Measurements from ENCODE around the gene CNTNAP4.

The CNTNAP4 gene

GRCh38 chr16:76385601-76386230 is 108.5 kb downstream of the CNTNAP4 start:
- no peak for ATAC-seq
- TF ChIP-seq ZFP30 (CRISPR knock-in tag; IDR thresholded peaks at IDR 0.05) (no peak), ZNF8 (CRISPR knock-in tag; IDR thresholded peaks at IDR 0.05) (no peak), ESRRG (CRISPR knock-in tag; IDR thresholded peaks at IDR 0.05) (no peak), ARNTL (CRISPR knock-in tag; IDR thresholded peaks at IDR 0.05; ENCODE audit: borderline replicate concordance, low read depth) (no peak), ZC3H10 (CRISPR knock-in tag; IDR thresholded peaks at IDR 0.05) (no peak), RARB (CRISPR knock-in tag; IDR thresholded peaks at IDR 0.05) (no peak), CSDC2 (CRISPR knock-in tag; IDR thresholded peaks at IDR 0.05) (no peak), SNAI2 (CRISPR knock-in tag; IDR thresholded peaks at IDR 0.05) (no peak)
- TF ChIP-seq, protein P1, sequence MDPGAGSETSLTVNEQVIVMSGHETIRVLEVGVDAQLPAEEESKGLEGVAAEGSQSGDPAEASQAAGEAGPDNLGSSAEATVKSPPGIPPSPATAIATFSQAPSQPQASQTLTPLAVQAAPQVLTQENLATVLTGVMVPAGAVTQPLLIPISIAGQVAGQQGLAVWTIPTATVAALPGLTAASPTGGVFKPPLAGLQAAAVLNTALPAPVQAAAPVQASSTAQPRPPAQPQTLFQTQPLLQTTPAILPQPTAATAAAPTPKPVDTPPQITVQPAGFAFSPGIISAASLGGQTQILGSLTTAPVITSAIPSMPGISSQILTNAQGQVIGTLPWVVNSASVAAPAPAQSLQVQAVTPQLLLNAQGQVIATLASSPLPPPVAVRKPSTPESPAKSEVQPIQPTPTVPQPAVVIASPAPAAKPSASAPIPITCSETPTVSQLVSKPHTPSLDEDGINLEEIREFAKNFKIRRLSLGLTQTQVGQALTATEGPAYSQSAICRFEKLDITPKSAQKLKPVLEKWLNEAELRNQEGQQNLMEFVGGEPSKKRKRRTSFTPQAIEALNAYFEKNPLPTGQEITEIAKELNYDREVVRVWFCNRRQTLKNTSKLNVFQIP (CRISPR knock-in tag; IDR thresholded peaks at IDR 0.05; ENCODE audit: borderline replicate concordance, low read depth), result no peak

DNA sequence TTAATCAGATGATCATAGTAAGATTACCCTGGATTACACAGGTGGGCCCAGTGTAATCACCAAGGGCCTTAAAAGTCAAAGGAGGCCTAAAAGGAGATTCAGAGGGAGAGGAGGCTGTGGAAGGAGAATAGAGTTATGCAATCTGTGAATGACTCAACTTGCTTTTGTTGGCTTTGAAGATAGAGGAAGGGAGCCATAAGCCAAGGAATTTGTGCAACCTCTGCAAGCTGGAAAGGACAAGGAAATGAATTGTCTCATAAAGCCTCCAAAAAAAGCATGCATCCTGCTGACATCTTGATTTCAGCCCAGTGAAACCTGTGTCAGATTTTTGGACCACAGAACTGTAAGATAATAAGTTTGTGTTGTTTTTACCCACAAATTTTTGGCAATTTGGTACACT is 109.6 kb downstream of the CNTNAP4 start:
- ATAC-seq, result no peak
- TF ChIP-seq, protein P2, sequence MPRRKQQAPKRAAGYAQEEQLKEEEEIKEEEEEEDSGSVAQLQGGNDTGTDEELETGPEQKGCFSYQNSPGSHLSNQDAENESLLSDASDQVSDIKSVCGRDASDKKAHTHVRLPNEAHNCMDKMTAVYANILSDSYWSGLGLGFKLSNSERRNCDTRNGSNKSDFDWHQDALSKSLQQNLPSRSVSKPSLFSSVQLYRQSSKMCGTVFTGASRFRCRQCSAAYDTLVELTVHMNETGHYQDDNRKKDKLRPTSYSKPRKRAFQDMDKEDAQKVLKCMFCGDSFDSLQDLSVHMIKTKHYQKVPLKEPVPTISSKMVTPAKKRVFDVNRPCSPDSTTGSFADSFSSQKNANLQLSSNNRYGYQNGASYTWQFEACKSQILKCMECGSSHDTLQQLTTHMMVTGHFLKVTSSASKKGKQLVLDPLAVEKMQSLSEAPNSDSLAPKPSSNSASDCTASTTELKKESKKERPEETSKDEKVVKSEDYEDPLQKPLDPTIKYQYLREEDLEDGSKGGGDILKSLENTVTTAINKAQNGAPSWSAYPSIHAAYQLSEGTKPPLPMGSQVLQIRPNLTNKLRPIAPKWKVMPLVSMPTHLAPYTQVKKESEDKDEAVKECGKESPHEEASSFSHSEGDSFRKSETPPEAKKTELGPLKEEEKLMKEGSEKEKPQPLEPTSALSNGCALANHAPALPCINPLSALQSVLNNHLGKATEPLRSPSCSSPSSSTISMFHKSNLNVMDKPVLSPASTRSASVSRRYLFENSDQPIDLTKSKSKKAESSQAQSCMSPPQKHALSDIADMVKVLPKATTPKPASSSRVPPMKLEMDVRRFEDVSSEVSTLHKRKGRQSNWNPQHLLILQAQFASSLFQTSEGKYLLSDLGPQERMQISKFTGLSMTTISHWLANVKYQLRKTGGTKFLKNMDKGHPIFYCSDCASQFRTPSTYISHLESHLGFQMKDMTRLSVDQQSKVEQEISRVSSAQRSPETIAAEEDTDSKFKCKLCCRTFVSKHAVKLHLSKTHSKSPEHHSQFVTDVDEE (CRISPR knock-in tag; IDR thresholded peaks at IDR 0.05), result no peak
- TF ChIP-seq PPARA (CRISPR knock-in tag; IDR thresholded peaks at IDR 0.05; ENCODE audit: borderline replicate concordance), result no peak
- TF ChIP-seq TCF4 (CRISPR knock-in tag; IDR thresholded peaks at IDR 0.05; ENCODE audit: borderline replicate concordance), result no peak
- no peak for TF ChIP-seq ARNTL (CRISPR knock-in tag; IDR thresholded peaks at IDR 0.05; ENCODE audit: borderline replicate concordance, low read depth)
- no peak for TF ChIP-seq ISL1 (CRISPR knock-in tag; IDR thresholded peaks at IDR 0.05)
- TF ChIP-seq RARB (CRISPR knock-in tag; IDR thresholded peaks at IDR 0.05), result no peak
- TF ChIP-seq TOX (CRISPR knock-in tag; IDR thresholded peaks at IDR 0.05; ENCODE audit: borderline replicate concordance), result no peak
- TF ChIP-seq ZNF8 (CRISPR knock-in tag; IDR thresholded peaks at IDR 0.05), result no peak

DNA sequence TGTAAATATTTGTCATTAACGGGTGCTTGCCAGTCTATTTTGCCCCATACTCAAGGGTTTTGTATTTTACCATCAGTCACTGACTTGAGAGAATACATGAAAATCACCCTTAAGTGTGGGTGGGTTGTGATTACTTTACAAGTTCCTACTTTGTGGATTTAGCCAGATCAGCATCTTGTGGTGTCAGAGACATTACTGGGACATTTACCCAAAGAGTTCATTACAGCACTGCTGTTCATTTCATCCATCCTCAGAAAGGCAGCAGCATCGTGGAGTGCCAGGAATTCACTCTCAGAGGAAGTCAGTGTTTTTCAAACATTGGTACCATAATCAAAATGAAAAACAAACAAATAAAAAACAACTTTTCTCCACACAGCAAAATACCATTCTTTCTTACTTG is 110.8 kb downstream of the CNTNAP4 start:
- TF ChIP-seq OSR1 (CRISPR knock-in tag; IDR thresholded peaks at IDR 0.05), result no peak
- TF ChIP-seq ZNF8 (CRISPR knock-in tag; IDR thresholded peaks at IDR 0.05), result no peak
- no peak for TF ChIP-seq RARB (CRISPR knock-in tag; IDR thresholded peaks at IDR 0.05)

GRCh38 chr16:76389126-76389525 is 111.9 kb downstream of the CNTNAP4 start:
- ATAC-seq, result no peak
- TF ChIP-seq ARNTL (CRISPR knock-in tag; IDR thresholded peaks at IDR 0.05; ENCODE audit: borderline replicate concordance, low read depth), result no peak
- peak; percentile 86 for TF ChIP-seq ISL1 (CRISPR knock-in tag; IDR thresholded peaks at IDR 0.05)
- TF ChIP-seq, protein P2 (CRISPR knock-in tag; IDR thresholded peaks at IDR 0.05), result 0 out of 2 replicates have a peak, but pooled peaks have one; percentile 18
- TF ChIP-seq, protein P3, sequence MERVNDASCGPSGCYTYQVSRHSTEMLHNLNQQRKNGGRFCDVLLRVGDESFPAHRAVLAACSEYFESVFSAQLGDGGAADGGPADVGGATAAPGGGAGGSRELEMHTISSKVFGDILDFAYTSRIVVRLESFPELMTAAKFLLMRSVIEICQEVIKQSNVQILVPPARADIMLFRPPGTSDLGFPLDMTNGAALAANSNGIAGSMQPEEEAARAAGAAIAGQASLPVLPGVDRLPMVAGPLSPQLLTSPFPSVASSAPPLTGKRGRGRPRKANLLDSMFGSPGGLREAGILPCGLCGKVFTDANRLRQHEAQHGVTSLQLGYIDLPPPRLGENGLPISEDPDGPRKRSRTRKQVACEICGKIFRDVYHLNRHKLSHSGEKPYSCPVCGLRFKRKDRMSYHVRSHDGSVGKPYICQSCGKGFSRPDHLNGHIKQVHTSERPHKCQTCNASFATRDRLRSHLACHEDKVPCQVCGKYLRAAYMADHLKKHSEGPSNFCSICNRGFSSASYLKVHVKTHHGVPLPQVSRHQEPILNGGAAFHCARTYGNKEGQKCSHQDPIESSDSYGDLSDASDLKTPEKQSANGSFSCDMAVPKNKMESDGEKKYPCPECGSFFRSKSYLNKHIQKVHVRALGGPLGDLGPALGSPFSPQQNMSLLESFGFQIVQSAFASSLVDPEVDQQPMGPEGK (CRISPR knock-in tag; IDR thresholded peaks at IDR 0.05; ENCODE audit: borderline replicate concordance), result 0 out of 2 replicates have a peak, but pooled peaks have one; percentile 36

More for the DNA sequence above, 110.8 kb downstream of the CNTNAP4 start:
- no peak for ATAC-seq

All from SK-N-SH treated with all-trans-retinoic acid at 6 μM for 48 hours (cell line).